ENCODE results near the gene KSR2.

KSR2 gene

GRCh38 chr12:117433878-117434277 lies 534.9 kb downstream of the KSR2 start:
- FAIRE-seq: no peak
- TF ChIP-seq CTCF (IDR thresholded peaks at IDR 0.05; ENCODE audit: insufficient read depth, missing control alignments): no peak
- DNase-seq (ENCODE audit: insufficient read length, low spot score): no peak

- no peak for TF ChIP-seq CTCF (IDR thresholded peaks at IDR 0.05; ENCODE audit: insufficient read depth, missing control alignments)
- DNase-seq (ENCODE audit: insufficient read length, low spot score) (no peak), FAIRE-seq (no peak)
Observed at GRCh38 chr12:117430246-117430645, 538.5 kb downstream of the KSR2 start.

- TF ChIP-seq CTCF (IDR thresholded peaks at IDR 0.05; ENCODE audit: insufficient read depth, missing control alignments): no peak
- DNase-seq (ENCODE audit: insufficient read length, low spot score) (no peak), FAIRE-seq (no peak)
Observed at GRCh38 chr12:117427211-117427610, 541.6 kb downstream of the KSR2 start.

- TF ChIP-seq CTCF (IDR thresholded peaks at IDR 0.05; ENCODE audit: insufficient read depth, missing control alignments): no peak
- DNase-seq (ENCODE audit: insufficient read length, low spot score) (no peak), FAIRE-seq (no peak)
Observed at GRCh38 chr12:117421987-117422386, 546.8 kb downstream of the KSR2 start.

- DNase-seq (ENCODE audit: insufficient read length, low spot score) (no peak), FAIRE-seq (no peak)
- TF ChIP-seq CTCF (IDR thresholded peaks at IDR 0.05; ENCODE audit: insufficient read depth, missing control alignments): no peak
Observed at GRCh38 chr12:117421068-117421752, 547.6 kb downstream of the KSR2 start.

- no peak for TF ChIP-seq CTCF (IDR thresholded peaks at IDR 0.05; ENCODE audit: insufficient read depth, missing control alignments)
- no peak for DNase-seq (ENCODE audit: insufficient read length, low spot score)
- FAIRE-seq: no peak
Observed at GRCh38 chr12:117417004-117417403, 551.8 kb downstream of the KSR2 start.

GRCh38 chr12:117412465-117413188 lies 556.2 kb downstream of the KSR2 start:
- no peak for TF ChIP-seq CTCF (IDR thresholded peaks at IDR 0.05; ENCODE audit: insufficient read depth, missing control alignments)
- FAIRE-seq (no peak), DNase-seq (ENCODE audit: insufficient read length, low spot score) (no peak)

Data from D721Med (cell line).